GM19193 (cell line): ENCODE results near the gene DES.

ENCODE experiments used
- POLR2A ChIP-seq: IDR thresholded peaks from 4 replicates; pipeline ENCODE4 v1.6.1; 2011; ENCODE audit not compliant: insufficient read depth, insufficient read length; ENCODE audit errors: extremely low read depth

DES gene

DNA sequence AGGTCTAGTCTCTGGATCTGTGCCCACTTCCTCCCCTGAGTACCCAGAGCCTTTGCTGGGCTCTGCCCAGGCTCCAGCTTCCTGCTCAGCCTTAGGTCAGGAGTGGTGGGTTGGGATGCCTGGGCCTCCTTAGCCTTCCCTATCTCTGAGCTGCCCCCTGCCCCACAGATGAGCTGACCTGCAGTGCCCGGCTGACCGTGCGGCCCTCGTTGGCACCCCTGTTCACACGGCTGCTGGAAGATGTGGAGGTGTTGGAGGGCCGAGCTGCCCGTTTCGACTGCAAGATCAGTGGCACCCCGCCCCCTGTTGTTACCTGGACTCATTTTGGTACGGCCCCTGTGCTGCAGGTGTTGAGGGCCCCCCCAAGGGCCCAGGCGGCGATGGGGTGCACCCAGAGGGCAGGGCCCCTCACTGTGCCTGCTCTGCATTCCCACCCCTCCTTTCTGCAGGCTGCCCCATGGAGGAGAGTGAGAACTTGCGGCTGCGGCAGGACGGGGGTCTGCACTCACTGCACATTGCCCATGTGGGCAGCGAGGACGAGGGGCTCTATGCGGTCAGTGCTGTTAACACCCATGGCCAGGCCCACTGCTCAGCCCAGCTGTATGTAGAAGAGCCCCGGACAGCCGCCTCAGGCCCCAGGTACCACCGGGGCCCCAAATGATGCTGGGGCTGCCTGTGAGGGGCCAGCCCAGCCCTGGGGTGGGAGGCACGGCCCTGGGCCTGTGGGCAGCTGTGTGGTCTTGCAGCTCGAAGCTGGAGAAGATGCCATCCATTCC, 50.4 kb downstream of the DES start:
- no peak for TF ChIP-seq POLR2A

DNA sequence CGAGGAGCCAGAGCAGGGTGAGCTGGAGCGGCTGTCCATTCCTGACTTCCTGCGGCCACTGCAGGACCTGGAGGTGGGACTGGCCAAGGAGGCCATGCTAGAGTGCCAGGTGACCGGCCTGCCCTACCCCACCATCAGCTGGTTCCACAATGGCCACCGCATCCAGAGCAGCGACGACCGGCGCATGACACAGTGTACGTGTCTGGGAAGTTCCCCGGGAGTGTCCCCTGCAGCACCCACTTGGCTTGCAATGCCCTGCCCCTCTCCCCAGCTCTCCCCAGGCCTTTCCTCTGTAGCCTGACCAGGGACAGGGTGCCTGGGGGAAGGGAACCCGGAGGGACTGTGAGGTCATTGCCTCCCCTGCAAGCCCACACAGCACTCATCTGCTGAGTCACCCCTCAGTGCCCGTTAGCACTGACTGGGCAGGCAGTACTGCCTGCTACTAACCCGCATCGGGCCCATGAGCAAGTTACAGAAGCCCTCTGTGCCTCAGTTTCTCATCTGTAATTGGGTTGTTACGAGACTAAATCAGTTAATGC, 51.1 kb downstream of the DES start:
- TF ChIP-seq POLR2A: no peak

DNA sequence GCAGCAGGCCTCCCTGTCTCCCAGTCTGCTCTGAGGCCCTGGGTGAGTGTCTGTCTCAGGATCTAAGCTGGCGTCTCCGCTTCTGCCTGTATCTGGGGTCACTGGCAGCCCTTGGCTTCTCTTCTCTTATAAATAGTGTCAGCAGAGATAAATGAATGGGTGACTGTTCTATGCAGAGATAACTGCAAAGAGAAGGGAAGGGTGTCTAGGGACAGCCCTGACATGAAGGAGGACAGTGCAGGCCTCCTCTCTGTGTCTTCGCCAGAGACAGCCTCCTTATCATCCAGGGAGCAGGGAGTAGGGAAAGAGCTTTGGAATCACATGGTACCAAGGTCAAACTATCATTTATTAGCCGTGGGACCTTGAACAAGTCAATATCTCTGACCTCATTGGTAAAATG, 52.3 kb downstream of the DES start:
- TF ChIP-seq POLR2A: no peak

DNA sequence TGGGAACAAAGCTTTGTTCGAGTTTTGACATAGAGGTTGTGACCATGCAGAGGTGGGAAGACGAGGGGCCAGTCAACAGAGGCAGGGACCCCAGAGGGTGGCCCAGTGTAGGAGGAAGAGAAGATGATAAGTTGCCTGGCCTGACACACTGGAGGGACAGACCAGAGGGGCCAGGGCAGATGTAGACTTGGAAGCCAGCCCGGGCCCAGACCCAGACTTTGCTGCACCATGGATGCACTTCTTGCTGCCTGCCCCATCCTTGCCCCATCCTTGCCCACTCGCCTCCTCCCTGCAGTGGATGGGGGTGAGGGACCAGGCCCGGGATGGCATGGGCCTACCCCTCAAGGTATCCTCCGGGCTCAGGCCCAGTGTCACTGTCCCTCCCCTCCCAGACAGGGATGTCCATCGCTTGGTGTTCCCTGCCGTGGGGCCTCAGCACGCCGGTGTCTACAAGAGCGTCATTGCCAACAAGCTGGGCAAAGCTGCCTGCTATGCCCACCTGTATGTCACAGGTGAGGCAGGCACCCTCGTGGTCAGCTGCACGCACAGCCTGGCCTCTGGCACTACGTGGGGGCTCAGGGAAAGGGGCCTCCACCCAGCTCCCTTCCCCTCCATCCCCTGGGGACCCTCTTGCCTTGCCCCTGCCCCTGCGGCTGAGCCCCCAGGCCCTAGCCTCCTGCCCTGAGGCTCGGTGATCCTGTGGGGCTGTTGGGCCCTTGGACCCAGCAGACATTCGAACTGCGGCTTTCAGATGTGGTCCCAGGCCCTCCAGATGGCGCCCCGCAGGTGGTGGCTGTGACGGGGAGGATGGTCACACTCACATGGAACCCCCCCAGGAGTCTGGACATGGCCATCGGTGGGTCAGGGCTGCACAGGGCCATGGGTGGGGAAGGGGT, 53.5 kb downstream of the DES start:
- TF ChIP-seq POLR2A: no peak

DNA sequence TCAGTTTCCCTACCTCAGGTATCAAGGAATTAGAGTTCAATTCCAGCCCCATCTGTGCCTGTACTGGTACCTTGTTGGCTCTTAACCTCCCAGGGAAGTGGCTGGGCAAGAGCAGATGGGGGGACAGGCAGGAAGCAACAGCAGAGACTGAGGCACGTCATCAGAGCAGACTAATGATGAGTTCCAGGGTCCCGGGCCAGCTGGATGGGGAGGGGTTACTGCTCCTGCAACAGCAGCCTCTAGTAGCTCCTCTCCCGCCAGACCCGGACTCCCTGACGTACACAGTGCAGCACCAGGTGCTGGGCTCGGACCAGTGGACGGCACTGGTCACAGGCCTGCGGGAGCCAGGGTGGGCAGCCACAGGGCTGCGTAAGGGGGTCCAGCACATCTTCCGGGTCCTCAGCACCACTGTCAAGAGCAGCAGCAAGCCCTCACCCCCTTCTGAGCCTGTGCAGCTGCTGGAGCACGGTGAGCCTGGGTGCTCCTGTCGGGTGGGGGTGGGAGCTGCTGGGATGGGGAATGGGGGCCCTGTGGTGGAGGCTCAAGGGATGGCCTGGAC, 54.5 kb downstream of the DES start:
- no peak for TF ChIP-seq POLR2A

DNA sequence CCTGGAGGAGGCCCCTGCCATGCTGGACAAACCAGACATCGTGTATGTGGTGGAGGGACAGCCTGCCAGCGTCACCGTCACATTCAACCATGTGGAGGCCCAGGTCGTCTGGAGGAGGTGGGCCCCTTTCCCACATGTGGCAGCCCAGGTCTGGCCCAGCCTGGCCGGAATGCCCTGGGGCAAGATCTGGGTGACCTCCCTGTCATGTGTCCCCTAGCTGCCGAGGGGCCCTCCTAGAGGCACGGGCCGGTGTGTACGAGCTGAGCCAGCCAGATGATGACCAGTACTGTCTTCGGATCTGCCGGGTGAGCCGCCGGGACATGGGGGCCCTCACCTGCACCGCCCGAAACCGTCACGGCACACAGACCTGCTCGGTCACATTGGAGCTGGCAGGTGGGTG, 55.3 kb downstream of the DES start:
- no peak for TF ChIP-seq POLR2A

DNA sequence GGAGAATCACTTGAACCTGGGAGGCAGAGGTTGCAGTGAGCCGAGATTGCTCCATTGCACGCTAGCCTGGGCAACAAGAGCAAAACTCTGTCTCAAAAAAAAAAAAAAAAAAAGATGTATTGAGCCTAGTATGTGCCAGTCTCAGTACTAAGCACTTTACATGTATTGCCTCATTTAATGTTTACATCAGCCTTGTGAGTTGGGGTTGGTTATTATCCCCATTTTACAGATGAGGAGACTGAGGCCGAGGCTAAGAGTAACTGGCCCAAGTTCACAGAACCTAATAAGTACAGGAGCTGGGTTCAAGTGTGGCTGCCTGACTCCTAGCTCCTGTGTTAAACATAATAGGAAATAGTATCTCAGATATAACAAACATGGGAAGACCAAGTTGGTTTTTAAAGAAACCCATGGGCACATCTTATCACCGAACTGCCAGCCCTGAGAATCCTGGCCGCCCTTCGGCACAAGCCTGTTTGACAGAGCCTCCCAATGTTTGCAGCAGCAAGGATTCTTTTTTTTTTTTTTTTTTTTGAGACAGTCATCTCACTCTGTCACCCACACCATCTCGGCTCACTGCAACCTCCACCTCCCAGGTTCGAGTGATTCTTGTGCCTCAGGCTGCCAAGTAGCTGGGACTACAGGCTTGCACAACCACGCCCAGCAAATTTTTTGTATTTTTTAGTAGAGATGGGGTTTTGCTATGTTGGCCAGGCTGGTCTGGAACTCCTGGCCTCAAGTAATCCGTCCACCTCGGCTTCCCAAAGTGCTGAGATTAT, 56.3 kb downstream of the DES start:
- no peak for TF ChIP-seq POLR2A

DNA sequence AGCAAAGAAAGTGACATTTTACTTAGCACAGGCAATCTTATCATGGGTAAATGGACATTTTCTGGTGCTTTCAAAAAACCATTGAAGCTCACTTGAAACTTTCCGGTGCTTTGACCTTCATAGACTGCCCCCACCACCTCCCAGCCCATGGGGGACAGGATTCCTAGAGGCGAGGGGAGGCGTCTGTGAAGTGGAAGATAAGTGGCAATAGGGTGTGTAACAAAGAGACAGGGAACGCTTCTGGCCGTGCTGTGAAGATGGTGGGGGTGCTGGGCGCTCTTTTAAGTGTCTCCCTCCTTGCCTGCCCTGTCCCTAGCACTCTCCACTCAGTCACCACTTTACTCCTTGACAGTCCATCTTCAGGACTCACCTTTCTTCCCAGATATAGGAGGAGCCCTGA, 57.1 kb downstream of the DES start:
- no peak for TF ChIP-seq POLR2A

DNA sequence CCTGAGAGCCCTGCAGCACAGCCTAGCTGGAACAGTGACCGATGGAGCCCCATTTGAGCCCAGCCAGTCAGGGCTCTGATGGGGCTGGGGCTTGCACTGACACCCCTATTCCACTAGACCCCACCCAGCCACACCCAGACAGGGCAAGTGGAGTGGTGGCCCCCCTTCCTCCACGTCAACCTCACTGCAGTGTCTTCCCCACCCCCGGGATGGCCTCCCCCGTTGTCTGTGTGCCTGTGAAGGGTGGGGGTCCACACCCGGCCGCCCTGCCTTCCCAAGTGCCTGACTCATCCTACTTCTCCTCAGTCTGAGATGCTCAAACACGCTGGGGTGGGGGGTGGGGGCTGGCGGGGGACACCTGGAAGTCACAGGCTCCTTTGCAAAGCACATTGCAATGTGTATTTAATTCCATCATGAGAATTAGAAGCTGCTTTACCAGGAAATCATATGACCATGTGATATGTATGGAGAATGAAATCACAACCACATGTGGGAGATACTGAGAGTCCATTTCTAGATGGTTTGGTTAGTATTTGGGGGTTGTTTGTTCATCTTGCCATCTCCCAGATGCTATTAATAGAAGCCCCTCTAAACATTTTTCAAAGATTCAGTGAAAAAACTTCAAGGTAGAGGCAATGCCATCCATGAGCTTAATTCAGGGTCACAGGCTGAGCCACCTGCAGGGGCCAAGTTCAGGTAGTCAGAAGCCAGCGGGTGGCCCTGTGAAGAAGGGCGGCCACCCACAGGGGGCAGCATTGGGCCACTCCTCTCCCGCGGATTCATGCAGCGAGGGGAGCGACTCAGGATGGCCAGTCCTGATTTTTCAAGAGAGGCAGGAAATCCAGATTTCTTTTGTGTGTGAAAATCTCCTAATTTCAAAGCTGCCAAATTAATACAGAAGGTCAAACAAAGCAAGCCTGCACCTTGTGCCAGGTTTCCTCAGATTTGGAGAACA, 57.8 kb downstream of the DES start:
- TF ChIP-seq POLR2A: no peak
